Epithelial cell of esophagus (primary cell): ENCODE results near the gene TAF1B.
A peak's percentile ranks its signal among the peaks of the same experiment; 100 is the strongest.
"Not testable (repeated sequence)": the region's sequence is repeated elsewhere in the genome, so short reads cannot be mapped to it uniquely, and the experiment has no call there.

Experiments
- DNase-seq: peaks from one replicate; pipeline ENCODE4 v3.0.0; 2010; ENCODE audit warnings: low read depth
- H3K4me3 ChIP-seq: 2 replicates; pipeline ENCODE4 v1.5.1; 2011; ENCODE audit warnings: mild to moderate bottlenecking, low read length, control low read depth
- TF ChIP-seq, protein P1 (sequence below): IDR thresholded peaks from 2 replicates; pipeline ENCODE4 v1.5.1; 2011; ENCODE audit warnings: low read depth, mild to moderate bottlenecking, low read length, control low read depth, inconsistent platforms; ENCODE audit not compliant: insufficient read depth; ENCODE audit errors: missing control alignments

TAF1B gene

DNA sequence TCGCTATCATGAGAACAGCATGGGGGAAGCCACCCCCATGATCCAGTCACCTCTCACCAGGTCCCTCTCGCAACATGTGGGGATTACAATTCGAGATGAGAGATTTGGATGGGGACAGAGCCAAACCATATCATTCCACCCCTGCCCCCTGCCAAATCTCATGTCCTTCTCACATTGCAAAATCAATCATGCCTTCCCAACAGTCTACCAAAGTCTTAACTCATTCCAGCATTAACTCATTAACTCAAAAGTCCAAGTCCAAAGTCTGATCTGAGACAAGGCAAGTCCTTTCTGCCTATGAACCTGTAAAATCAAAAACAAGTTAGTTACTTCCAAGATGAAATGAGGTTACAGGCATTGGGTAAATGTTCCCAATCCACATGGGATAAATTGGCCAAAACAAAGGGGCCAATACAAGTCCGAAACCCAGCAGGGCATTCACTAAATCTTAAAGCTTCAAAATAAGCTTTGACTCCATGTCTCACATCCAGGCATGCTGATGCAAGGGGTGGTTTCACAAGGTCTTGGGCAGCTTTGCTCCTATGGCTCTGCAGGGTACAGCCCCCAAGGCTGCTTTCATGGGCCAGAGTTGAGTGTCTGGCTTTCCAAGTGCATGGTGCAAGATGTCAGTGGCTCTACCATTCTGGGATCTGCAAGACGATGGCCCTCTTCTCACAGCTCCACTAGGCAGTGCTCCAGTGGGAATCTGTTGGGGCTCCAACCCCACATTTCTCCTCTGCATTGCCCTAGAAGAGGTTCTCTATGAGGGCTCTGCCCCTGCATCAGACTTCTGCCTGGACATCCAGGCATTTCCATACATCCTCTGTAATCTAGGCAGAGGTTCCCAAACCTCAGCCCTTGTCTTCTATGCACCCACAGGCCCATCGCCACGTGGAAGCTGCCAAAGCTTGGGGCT lies 14.8 kb downstream of the TAF1B start:
- H3K4me3 ChIP-seq: no peak overlapping the region
- DNase-seq: no peak
- TF ChIP-seq, protein P1, sequence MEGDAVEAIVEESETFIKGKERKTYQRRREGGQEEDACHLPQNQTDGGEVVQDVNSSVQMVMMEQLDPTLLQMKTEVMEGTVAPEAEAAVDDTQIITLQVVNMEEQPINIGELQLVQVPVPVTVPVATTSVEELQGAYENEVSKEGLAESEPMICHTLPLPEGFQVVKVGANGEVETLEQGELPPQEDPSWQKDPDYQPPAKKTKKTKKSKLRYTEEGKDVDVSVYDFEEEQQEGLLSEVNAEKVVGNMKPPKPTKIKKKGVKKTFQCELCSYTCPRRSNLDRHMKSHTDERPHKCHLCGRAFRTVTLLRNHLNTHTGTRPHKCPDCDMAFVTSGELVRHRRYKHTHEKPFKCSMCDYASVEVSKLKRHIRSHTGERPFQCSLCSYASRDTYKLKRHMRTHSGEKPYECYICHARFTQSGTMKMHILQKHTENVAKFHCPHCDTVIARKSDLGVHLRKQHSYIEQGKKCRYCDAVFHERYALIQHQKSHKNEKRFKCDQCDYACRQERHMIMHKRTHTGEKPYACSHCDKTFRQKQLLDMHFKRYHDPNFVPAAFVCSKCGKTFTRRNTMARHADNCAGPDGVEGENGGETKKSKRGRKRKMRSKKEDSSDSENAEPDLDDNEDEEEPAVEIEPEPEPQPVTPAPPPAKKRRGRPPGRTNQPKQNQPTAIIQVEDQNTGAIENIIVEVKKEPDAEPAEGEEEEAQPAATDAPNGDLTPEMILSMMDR: no peak

DNA sequence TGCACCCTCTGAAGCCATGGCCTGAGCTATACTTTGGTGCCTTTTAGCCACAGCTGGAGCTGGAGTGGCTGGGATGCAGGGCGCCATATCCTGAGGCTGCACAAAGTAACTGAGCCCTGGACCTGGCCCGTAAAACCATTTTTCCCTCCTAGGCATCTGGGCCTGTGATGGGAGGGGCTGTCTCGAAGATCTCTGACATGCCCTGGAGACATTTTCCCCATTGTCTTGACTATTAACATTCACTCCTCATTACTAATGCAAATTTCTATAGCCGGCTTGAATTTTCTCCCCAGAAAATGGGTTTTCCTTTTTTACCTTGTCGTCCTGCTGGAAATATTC lies 15.4 kb downstream of the TAF1B start:
- TF ChIP-seq, protein P1: no peak
- DNase-seq: no peak
- H3K4me3 ChIP-seq: no peak overlapping the region

DNA sequence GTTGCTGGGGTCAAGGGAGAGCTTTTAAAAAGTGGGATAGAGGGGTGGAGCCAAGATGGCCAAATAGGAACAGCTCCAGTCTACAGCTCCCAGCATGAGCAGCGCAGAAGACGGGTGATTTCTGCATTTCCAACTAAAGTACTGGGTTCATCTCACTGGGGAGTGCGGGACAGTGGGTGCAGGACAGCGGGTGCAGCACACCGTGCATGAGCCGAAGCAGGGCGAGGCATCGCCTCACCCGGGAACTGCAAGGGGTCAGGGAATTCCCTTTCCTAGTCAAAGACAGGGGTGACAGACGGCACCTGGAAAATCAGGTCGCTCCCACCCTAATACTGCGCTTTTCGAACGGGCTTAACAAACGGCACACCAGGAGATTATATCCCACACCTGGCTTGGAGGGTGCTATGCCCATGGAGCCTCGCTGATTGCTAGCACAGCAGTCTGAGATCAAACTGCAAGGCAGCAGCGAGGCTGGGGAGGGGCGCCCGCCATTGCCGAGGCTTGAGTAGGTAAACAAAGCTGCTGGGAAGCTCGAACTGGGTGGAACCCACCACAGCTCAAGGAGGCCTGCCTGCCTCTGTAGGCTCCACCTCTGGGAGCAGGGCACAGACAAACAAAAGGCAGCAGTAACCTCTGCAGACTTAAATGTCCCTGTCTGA lies 17.8 kb downstream of the TAF1B start:
- not testable (repeated sequence) for H3K4me3 ChIP-seq, DNase-seq

DNA sequence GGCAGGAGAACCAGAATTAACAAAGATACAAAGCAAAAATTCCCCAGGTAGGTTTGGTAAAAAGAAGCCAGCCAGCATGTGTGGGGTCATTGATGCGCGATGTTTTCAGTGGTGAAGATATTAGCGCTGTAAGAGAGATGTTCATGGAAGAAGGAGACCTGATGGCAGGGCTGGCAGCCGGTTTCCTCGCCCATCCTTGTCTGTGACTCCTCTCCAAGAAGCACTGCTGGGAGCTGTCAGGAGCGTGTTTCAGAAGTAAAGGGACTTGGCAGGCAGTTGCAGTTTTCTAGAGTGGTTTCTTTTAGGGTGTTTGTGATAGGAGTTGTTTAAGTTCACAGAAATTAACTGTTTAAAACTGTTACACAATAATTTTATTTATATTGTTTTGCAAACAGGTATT lies 24.6 kb downstream of the TAF1B start:
- TF ChIP-seq, protein P1: no peak
- no peak for DNase-seq
- no peak overlapping the region for H3K4me3 ChIP-seq

DNA sequence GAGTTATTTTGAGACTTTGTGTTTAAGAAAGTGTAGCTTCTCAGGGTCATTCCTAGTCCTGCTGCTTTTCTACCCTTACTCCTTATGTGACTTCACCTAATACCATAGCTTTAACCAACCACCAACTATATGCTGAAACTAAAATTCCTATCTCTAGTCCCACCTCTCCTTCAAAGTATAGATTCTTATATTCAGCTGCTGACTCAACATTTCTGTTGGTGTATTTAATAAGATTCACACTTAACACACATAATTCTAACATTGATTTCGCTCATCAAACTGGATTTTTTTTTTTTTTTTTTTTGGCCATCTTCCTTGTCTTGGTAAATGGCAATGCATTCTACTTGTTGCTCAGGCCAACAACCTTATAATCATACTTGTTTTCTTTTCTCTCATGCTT lies 30.1 kb downstream of the TAF1B start:
- no peak for DNase-seq
- TF ChIP-seq, protein P1: no peak
- no peak overlapping the region for H3K4me3 ChIP-seq

DNA sequence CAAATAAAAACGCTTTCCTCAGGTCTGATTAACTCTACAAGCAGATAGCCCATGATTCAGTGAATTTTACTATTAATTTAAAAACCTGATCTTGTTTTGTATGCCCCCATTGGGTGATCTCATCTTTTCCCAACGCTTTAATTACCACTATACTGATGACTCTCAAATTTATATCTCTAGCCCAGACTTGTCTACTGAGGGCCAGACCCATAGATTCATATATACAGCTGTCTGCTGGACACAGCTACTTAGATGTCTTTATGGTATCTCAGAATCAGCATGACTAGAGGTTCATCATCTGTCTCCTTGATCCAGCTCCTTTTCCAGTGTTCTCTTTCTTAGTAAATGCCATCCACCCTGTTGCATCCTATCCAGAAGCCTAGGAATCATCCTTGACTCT lies 33.8 kb downstream of the TAF1B start:
- no peak overlapping the region for H3K4me3 ChIP-seq
- TF ChIP-seq, protein P1: no peak
- peak; percentile 80 for DNase-seq

DNA sequence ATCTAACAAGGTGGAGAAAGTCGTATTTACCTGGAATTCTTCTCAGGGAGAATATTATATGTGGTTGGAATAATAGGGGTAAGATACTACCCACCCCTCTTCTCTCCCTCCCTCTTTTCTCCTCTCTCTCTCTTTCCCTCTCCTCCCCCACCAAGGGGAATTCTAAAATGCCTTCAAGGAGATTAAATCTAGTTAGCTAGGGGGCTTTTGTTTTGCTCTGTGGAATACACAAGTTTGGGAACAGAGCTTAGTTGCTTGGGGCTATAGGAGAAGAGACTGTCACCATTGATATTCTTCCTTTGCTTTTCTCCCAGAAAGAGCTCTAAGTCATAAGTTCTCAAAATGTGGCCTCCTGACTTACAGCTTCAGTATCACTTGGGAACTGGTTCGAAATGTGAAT lies 34.5 kb downstream of the TAF1B start:
- H3K4me3 ChIP-seq: no peak overlapping the region
- DNase-seq: no peak
- TF ChIP-seq, protein P1: no peak
